ENCODE data around the gene ZNF888. TPM values are rescaled to one million over a fixed set of nuclear protein-coding genes. Genes with fewer than 3 reads are reported as not detected.
A peak's percentile ranks its signal among the peaks of the same experiment; 100 is the strongest.
"Not testable (repeated sequence)": the region's sequence is repeated elsewhere in the genome, so short reads cannot be mapped to it uniquely, and the experiment has no call there.

Gene ZNF888
- total RNA-seq, 2 donors from 2014 or later, result 0.74 to 1.3 TPM

- no peak for TF ChIP-seq CTCF (IDR thresholded peaks at IDR 0.05)
- H3K27me3 ChIP-seq, result no peaks in the 10 kb centered on the region
- no peak for DNase-seq (ENCODE audit: low spot score)
- peaks cover 0 to 8% of the 10 kb centered on the region in 2 donors for H3K4me1 ChIP-seq
- H3K9me3 ChIP-seq, result no peaks in the 10 kb centered on the region
- H3K27ac ChIP-seq, result no peak overlapping the region
- no peaks in the 10 kb centered on the region for H3K36me3 ChIP-seq
- H3K4me3 ChIP-seq, result no peak overlapping the region
Observed at GRCh38 chr19:52901842-52902241, 21.4 kb downstream of the ZNF888 start.

- not testable (repeated sequence) for H3K27ac ChIP-seq; H3K9me3 ChIP-seq; H3K27me3 ChIP-seq; H3K4me3 ChIP-seq; H3K36me3 ChIP-seq; DNase-seq (ENCODE audit: low spot score)
- H3K4me1 ChIP-seq, result peaks cover 0 to 14% of the 10 kb centered on the region in 2 donors
Observed at GRCh38 chr19:52898596-52898995, 24.6 kb downstream of the ZNF888 start.

- Histone ChIP-seq H3K4me3 (peak overlapping the region; percentile 61 to 80), H3K27me3 (no peaks in the 10 kb centered on the region), H3K9me3 (no peaks in the 10 kb centered on the region), H3K36me3 (peaks cover 2% of the 10 kb centered on the region), H3K4me1 (peaks cover 0 to 14% of the 10 kb centered on the region in 2 donors), H3K27ac (peak overlapping the region; percentile 83 to 90)
- no peak for DNase-seq (ENCODE audit: low spot score)
- no peak for TF ChIP-seq CTCF (IDR thresholded peaks at IDR 0.05)
Observed at GRCh38 chr19:52898101-52898500, 25.1 kb downstream of the ZNF888 start.

GRCh38 chr19:52897138-52897935 is 25.9 kb downstream of the ZNF888 start, which contains the start of gene ZNF320:
TSS of gene ZNF320 (minus strand) at chr19:52897635. CDS start at chr19:52890255, 7,380 bp downstream.
- H3K4me1 ChIP-seq, result peaks cover 0 to 14% of the 10 kb centered on the region in 2 donors
- H3K9me3 ChIP-seq, result no peaks in the 10 kb centered on the region
- peak within 1 kb of the TSS; percentile 83 to 90 for H3K27ac ChIP-seq
- no peak for TF ChIP-seq CTCF (IDR thresholded peaks at IDR 0.05)
- peaks cover 5% of the 10 kb centered on the region for H3K36me3 ChIP-seq
- DNase-seq (ENCODE audit: low spot score), result peak; percentile 97
- H3K4me3 ChIP-seq, result peak within 1 kb of the TSS; percentile 61 to 80
- H3K27me3 ChIP-seq, result no peaks in the 10 kb centered on the region

- Histone ChIP-seq H3K9me3 (no peaks in the 10 kb centered on the region), H3K36me3 (peaks cover 5% of the 10 kb centered on the region), H3K27ac (peak overlapping the region; percentile 83 to 90), H3K4me3 (peak overlapping the region; percentile 61 to 80), H3K27me3 (no peaks in the 10 kb centered on the region), H3K4me1 (peaks cover 0 to 14% of the 10 kb centered on the region in 2 donors)
- no peak for DNase-seq (ENCODE audit: low spot score)
- no peak for TF ChIP-seq CTCF (IDR thresholded peaks at IDR 0.05)
Observed at GRCh38 chr19:52896431-52897137, 26.6 kb downstream of the ZNF888 start.

- H3K36me3 ChIP-seq, result peaks cover 39% of the 10 kb centered on the region
- no peaks in the 10 kb centered on the region for H3K27me3 ChIP-seq
- H3K27ac ChIP-seq, result no peak overlapping the region
- no peak for DNase-seq (ENCODE audit: low spot score)
- no peak overlapping the region for H3K4me3 ChIP-seq
- H3K9me3 ChIP-seq, result no peaks in the 10 kb centered on the region
- TF ChIP-seq CTCF (IDR thresholded peaks at IDR 0.05), result no peak
- peaks cover 0 to under 1% of the 10 kb centered on the region in 2 donors for H3K4me1 ChIP-seq
Observed at GRCh38 chr19:52891336-52891735, 31.9 kb downstream of the ZNF888 start.

Measured in right atrium auricular region (tissue), 2 donors.